HG02870 (cell line): ENCODE measurements around the gene SPTY2D1.

Experiments used
- ATAC-seq: cut with Tn5 transposase; IDR thresholded peaks from one replicate; pipeline ENCODE4 v1.9.1; 2021; ENCODE audit warnings: mild to moderate bottlenecking, moderate library complexity; ENCODE audit not compliant: unreplicated experiment

Gene SPTY2D1

DNA sequence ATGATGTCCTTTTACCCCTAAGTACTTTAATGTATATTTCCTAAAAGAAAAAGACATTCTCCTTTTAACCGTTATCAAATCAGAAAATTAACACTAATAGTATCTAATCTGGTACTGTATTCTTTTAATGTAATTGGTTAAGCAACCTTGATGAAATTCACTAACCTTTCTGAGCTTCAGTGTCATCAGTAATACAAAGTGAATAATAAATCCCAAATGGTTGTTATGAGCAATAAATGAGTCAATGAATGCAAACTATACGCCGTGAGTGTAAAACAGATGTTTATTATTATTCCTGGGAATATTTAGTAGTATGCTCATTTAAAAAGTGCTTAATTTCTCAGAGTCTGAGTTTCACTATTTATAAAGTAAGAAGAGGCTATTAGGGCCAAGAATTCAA lies 67.1 kb downstream of the SPTY2D1 start:
- ATAC-seq: no peak

DNA sequence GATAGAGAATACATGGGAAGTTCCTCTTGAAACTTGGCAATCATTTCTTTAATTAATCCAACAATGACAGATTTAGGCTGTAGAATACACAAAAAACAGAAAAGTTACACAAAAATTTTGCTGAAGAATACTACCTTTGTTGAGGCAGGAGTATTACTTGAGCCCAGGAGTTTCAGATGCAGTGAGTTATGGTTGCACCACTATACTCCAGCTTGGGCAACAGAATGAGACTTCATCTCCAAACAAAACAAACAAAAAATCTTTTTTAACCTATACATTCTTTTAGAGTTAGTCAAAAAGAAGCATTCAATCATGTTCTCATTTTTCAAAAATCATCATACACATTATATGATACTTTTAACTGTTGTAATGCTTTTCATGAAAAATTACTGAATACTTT lies 67.7 kb downstream of the SPTY2D1 start:
- ATAC-seq: no peak

DNA sequence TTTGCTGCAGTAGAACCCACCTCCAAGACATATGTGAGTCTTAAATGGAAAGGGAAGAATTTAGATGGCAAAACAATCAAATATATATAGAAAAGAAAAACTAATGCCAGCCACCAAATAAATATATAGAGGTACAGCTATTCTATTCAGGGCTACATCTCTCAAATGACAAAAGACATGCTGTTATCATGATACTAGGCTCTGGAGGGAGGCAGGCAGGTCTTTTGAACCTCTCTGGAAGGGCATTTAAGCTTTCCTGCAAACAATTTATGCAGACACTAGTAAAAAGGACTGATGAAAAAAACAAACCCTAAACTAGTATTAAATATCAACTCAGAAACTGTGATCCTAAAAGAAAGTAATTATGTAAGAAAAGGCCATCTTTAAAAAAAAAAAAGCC lies 70.0 kb downstream of the SPTY2D1 start:
- no peak for ATAC-seq

GRCh38 chr11:18563090-18563730 lies 70.9 kb downstream of the SPTY2D1 start:
- no peak for ATAC-seq
